GM18502 (cell line): ENCODE data around the gene WDR83.
"Not testable (repeated sequence)": the region's sequence is repeated elsewhere in the genome, so short reads cannot be mapped to it uniquely, and the experiment has no call there.

Source experiments
- ATAC-seq: cut with Tn5 transposase; IDR thresholded peaks from one replicate; pipeline ENCODE4 v1.9.1; 2021; ENCODE audit warnings: mild to moderate bottlenecking; ENCODE audit not compliant: unreplicated experiment, poor library complexity

The WDR83 gene

DNA sequence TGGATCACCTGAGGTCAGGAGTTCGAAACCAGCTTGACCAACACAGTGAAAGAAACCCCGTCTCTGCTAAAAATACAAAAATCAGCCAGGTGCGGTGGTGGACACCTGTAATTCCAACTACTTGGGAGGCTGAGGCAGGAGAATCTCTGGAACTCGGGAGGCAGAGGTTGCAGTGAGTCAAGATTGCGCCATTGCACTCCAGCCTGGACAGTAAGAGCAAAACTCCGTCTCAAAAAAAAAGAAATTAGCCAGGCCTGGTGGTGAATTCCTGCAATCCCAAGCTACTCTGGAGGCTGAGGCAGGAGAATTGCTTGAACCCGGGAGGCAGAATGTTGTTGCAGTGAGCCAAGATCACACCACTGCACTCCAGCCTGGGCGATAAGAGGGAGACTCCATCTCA lies 42.0 kb downstream of the WDR83 start:
- ATAC-seq, result no peak

DNA sequence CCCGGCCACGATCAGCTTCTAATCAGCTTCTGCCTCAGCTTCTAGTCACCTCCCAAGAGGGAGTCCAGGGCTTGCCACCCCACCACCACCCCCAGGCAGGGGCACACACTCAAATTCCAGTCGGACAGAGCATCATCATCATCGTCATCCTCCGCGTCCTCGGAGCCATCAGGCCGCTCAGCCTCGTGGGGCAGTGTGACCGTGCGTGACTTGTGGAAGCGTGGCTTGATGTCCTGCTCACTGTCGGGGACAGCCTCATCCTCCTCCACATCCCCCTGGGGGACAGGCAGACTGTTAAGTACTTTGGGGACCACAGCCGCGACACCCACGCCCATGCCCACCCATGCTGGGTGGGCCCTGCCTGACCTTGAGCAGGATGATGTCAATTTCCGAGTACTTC lies 44.6 kb downstream of the WDR83 start:
- ATAC-seq, result no peak

DNA sequence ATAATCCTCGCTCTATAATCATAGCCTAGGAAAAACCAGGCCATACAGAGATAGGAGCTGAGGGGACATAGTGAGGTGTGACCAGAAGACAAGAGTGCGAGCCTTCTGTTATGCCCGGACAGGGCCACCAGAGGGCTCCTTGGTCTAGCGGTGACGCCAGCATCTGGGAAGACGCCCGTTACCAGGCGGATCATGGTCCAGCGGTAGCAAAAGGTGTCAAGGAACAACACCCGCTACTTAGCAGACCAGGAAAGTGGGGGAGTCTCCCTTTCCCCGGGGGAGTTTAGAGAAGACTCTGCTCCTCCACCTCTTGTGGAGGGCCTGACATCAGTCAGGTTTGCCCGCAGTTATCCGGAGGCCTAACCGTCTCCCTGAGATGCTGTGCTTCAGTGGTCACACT lies 45.5 kb downstream of the WDR83 start:
- ATAC-seq, result not testable (repeated sequence)

DNA sequence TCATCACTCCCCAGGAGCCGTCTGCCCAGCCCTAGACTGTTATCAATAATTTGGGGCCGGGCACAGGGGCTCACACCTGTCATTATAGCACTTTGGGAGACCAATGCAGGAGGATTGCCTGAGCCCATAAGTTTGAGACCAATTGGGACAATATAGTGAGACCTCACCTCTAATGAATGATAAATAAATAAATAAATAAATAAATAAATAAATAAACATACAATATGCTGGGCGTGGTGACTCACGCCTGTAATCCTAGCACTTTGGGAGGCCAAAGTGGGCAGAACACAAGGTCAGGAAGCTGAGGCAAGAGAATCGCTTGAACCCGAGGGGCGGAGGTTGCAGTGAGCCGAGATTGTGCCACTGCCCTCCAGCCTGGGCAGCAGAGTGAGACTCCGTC lies 46.7 kb downstream of the WDR83 start:
- ATAC-seq, result not testable (repeated sequence)

DNA sequence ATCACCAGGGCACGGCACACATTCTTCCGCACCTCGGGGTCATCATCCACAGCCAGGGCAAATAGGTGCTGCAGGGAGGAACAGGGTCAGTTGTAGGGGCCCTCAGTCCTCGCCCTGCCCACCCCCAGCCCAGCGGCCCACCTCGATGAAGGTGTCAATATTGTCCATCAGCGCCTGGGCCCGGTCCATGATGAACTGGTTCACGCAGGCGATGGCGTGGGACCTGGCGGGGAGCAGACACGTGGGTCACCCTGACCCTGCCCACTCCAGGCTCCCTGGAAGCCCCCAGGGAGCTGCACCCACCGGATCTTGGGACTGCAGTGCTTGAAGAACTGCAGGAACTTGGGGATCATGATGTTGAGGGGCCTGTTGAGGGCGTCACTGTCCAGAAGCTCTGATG lies 48.5 kb downstream of the WDR83 start:
- ATAC-seq, result no peak

DNA sequence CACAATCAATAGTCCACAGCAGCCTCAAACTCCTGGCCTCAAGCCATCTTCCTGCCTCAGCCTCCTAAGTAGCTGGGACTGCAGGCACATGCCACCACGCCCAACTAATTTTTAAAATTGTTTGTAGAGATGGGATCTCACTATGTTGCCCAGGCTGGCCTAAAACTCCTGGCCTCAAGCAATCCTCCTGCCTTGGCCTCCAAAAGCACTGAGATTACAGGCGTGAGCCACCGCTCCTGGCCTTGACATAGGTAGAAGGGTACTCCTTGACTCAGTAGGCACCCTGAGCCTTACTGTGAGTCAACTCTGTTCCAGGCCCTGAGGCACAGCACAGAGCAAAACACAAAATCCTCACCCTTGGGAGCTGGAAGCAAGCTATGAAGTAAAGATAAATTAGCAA lies 49.3 kb downstream of the WDR83 start:
- no peak for ATAC-seq

DNA sequence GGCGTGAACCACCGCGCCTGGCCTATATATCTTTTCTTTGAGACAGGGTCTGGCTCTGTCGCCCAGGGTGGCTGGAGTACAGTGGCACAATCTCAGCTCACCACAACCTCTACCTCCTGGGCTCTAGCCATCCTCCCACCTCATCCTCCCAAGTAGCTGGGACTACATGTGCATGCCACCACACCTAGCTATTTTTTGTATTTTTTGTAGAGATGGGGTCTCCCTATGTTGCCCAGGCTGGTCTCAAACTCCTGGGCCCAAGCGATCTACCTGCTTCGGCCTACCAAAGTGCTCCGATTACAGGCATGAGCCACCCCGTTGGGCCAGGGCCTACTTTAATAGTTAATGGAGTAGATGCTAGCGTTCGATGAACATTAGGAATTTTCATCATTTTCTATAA lies 53.7 kb downstream of the WDR83 start:
- no peak for ATAC-seq

DNA sequence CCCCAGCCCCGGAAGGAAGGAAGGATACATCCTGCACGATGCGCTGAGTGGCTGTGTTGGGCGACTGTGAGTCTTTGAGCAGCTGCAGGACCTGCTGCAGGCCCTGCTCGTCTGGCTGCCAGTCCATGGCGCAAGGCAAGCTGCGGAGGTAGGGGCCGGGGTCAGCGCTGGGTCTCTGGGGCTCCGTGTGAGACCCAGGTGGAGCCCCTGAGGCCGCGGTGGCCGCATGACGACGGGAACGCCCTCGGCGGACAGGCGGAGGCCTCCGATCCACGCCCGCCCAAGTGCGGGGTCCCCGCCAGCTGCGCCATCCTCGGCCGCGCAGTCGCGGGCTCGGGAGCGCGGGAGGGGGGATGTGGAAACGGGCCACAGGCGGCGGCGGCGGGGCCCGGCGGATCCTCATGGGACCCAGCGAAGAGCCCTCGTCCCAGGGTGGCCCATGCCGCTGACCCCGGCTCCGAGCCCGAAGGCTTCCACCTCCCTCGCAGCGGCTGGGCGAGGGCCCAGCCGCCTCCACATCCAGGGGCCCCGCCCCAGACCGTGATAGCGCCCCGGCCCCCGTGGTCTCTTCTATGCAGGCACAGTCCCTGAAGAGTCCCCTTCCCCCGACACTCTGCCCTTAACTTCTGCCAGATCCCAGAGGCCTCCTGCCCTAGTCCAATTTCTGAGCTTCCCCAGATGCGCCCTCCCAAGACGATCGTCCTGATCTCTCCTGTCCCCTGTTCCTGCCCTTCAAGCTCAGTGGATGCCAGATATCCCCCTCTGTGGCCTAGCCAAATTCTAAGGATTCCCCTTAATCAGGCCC lies 54.4 kb downstream of the WDR83 start:
- no peak for ATAC-seq

DNA sequence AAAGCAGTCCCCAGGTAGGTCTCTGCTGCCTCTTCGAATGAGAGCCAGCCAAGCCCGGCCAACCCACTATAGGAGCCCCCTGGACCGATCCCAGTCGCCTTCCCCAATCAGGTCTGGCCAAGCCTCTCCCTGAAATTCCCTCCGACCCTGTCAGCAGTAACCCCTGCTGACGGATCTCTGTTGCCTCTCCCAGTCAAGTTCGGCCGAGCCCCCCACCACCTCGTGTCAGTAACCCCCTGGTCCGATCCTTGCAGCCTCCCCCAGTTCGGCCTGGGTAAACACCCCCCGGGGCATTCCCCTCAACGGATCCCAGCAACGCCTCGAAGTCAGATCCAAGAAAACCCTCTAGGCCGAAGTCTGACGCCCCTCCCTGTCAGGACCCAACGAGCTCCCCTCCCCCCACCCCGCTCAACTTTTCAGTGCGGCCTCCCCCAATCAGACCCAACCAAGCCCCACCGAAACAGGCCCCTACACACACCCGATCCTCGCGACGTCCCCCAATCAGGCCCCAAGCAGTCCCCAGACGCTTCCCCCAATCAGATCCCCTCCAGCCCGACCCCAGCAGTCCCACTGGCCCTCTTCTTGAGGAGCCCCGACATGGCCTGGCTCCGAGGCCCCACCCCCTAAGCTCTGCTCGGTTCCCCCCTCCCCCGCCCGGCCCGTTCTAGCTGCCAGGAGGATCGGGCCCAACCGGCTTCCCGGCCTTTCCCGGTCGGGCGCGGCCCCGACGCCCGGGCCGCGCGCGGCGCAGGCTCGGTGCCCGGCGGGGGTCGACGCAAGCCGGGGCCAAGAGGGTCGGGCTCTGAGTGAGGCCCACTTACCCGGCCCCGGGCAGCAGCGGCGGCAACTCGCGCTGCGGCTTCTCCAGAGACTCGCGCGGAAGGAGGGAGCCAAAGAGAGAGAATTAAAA lies 55.3 kb downstream of the WDR83 start:
- peak; percentile 31 for ATAC-seq

DNA sequence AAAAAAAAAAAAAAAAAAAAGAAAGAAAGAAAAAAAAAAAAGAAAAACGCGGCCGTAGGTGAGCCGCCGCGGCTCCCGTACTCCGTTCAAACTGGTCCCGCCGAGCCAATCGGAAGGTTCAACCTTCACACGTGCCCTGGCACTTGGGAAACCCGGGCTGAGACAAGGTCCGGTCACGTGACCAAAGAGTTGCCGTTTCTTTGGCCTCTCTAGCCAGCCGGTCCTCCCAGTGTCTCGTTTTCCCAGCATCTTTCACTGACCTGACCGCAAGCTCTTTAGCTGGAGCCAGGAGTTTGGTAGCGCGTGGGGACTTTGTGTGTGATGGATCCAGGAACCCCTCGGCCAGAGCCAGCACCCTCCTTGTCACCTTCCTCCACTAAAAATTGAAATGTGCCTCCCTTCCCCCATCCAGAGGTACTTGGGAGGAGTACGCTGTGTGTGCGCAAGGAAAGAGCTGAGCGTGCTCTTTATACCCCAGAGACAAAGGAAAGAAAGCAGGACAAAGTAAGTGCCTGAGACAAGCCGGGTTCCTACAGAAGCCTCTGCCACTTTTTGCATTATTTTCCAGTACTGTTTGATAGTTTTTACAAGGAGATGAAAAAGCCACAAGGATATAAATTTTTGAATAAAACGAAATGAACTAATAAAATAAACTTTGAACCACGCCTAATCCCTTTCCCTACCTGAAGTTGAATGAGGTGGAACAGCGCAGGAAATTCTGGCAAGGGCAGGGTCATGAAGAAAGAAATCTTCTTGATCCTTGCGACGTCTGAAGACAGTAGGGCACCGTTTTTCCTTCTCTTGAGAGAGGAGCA lies 56.2 kb downstream of the WDR83 start:
- ATAC-seq, result peak; percentile 80

DNA sequence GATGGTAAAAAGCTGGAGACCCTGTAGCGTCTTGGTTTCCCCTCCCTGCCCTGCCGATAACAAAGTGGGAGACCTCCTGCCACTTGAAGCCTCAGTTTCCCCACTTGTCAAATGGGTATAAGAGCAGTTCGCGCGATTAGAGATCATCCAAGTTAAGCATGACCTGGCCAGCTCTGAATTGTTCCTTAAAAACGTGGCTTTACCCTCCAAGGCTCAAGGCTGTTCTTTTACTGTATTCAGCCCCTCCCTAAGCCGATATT lies 56.7 kb downstream of the WDR83 start:
- ATAC-seq, result no peak

DNA sequence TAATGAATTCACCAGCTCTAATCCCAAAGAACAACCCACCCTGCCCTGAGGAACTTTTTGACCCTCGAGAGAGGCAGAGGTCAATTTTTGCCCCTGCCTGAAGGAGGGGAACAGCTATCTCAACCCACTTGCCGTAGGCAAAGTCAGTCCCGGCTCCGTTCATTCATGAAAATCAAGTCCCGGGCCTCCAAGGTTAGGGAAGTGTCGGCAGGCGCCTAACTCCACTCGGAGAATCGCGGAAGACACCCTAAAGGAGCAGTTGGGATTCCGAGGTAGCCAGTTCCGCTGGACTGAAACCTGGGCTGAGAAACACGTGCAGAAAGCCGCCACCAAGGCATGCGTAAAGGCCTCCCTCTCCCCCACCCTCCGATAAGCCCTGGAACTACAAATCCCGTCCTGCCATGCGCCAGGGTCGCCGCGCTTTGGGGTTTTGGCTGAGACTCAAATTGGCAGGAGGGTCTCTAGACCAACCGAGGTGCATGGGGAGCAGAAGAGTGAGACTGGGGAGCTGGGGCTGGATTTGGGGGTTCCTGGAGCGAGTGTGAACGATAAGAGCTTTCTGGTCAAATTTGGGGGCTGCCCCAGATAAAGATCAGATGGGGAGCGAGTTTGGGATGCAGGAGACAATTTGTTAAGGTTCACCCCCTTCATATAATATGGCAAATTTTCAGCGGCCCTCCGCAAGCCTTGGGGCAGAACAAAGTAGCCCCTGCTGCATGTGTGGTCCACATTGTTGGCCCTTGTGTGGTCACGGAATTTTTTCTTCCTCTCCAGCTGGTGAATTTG lies 57.2 kb downstream of the WDR83 start, which contains the start of gene TNPO2:
Gene TNPO2 (minus strand): TSS at position 292 of the 786 bp plus-strand sequence. CDS start 2,955 bp downstream, outside the sequence.
- no peak for ATAC-seq
